GM18520 (cell line): ENCODE data around the gene ADSS1.
"Not testable (repeated sequence)": the region's sequence is repeated elsewhere in the genome, so short reads cannot be mapped to it uniquely, and the experiment has no call there.

Experiments
- ATAC-seq: cut with Tn5 transposase; IDR thresholded peaks from one replicate; pipeline ENCODE4 v1.9.1; 2021; ENCODE audit not compliant: unreplicated experiment

ADSS1 gene

DNA sequence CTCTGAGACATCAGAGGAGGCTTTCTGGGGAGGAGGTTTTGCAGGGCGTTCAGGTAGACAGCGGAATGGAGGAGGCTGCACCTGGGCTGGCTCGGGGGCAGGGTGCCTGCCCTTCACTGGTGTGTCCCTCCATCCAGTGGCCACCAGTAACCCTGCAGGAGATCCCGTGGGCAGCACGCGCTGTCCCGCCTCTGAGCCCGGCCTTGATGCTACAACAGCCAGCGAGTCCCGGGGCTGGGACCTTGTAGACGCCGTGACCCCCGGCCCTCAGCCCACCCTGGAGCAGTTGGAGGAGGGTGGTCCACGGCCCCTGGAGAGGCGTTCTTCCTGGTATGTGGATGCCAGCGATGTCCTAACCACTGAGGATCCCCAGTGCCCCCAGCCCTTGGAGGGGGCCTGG is 10.0 kb upstream of the ADSS1 start:
- no peak for ATAC-seq

DNA sequence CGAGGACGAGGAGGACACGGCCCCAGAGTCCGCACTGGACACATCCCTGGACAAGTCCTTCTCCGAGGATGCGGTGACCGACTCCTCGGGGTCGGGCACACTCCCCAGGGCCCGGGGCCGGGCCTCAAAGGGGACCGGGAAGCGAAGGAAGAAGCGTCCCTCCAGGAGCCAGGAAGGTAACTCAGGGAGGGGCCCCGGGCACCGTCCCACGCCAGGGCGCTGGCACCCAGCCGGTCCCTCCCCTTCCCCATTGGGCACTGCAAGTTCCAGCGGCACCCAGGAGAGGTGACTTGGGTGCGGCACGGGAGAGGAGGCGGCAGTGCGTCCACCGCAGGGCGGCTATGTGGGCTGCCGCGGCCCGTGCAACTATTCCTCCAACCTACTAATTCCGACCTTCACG is 9.3 kb upstream of the ADSS1 start:
- no peak for ATAC-seq

DNA sequence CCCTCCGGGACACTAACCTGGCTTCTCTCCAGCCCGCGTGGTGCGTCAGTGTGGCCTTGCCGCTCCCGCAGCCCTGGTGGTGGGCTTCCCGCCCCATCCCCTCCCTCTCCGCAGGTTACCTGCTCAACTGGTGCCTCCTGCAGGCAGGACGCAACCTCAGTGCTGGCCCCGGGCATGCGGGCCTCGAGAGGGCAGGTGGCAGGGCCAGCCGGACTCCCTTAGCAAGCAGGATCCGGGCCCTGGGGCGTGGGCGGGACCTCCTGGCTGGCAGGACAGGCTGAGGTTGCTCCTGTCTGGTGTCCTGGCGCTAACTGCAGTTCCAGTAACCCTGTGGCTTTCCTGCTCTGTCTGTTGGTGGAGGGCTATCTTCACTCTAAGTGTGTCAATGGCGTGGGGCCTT is 8.6 kb upstream of the ADSS1 start:
- ATAC-seq = no peak

DNA sequence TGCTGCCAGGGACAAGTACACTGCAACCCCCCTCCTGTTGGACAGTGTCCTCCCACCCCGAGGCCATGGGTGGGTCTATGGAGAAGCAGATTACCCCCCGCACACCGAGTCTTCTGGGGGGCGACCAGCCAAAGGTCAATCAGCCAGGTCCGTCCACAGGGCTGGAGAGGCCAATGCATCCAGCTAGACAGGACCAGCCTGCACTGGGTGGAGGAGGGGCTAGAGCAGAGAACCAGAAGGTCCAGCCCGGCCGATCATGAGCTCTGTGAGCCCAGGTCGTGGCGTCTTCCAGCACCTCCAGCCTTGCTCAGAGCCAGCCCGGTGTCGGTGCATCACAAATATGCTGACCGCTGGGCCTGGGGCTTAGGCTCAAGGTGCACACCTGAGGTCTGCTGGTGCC is 8.2 kb upstream of the ADSS1 start:
- ATAC-seq = no peak

DNA sequence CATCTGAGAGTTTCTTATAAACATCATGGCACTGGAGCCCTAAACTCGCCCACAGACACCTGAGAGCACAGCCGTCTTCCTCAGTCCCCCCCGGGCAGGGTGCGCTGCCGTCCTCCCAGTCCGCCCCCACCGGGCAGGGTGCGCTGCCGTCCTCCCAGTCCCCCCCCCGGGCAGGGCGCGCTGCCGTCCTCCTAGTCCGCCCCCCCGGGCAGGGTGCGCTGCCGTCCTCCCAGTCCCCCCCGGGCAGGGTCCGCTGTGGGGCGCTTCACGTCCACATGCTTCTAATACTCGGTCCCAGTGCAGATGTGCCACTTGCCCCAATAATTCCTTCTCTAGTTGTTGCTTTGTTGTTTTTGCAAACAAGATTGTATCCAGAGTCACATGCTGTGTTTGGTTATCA is 6.9 kb upstream of the ADSS1 start:
- ATAC-seq = no peak

DNA sequence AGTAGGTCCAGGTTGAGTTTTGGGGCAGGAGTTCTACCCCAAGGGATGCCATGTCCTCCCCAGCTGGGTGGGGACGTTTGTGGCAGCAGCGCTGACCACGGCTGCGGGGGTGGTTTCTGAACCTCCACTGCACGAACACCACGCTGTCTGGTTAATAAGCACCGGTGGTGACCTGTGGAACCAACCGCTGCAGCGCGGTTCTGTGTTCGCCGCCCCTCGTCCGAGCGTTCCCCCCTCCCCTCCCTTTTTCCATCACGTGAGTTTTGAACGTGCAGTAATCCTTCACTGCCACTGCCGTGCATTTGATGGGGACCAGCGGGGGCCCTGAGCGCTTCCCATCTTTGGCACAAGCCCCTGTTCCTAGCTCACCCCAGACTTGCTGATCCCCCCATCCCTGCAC is 6.4 kb upstream of the ADSS1 start:
- ATAC-seq = no peak

DNA sequence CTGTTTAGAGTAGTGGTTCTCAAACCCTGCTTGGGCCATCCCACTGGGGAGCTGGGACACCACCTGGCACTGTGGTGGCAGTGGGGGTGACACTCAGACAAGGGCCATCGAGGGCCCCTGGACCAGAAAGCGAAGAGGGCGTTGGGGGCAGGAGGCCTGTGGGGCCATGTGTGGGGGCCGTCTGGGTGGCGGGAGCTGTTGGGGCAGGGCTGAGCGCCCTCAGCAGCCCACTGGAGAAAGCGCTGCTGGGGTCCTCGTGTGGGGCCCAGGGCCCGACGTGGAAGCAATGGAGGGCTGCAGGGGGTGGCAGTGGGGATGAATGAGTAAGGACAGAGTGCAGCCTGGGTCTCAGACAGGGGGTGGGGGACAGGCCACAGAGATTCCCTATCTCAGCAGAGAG is 5.9 kb upstream of the ADSS1 start:
- no peak for ATAC-seq

DNA sequence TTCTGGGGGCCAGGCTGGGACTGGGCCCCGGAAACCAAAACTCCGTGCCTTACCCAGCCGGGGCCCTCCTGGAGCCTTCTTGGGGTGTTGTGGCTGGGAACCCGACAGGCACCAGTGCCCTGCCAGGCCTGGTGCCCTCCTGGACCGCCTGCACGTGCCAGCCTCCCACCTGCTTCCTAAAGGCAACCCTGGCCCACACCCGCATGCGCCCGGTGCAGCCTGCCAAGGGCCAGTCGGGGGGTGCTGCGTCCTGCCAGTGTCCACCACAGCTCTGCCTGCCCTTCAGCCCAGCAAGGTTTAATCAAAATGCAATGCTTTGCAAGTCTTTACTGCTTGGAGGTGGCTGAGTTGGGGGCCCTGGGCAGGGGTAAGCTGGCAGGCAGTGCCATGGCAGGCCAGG is 5.2 kb upstream of the ADSS1 start:
- ATAC-seq = no peak

DNA sequence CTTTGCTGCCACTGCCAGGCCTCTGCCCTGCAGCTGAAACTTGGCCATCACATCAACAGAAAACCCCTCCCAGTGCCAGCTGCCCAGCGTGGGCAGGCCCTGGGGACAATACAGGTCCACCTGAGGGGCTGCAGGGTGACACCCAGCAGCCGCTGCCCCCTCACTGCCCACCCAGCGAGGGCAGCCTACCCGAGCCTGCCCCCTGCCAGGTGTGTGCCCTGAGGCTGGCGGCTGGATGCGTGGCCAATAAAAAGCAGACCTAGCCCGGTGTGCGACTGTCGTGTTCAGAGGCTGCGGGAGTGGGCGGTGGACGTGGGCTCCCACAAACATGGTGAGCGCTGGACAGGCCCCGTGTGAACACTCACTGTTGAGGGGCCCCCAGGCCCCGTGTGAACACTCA is 4.7 kb upstream of the ADSS1 start:
- no peak for ATAC-seq

DNA sequence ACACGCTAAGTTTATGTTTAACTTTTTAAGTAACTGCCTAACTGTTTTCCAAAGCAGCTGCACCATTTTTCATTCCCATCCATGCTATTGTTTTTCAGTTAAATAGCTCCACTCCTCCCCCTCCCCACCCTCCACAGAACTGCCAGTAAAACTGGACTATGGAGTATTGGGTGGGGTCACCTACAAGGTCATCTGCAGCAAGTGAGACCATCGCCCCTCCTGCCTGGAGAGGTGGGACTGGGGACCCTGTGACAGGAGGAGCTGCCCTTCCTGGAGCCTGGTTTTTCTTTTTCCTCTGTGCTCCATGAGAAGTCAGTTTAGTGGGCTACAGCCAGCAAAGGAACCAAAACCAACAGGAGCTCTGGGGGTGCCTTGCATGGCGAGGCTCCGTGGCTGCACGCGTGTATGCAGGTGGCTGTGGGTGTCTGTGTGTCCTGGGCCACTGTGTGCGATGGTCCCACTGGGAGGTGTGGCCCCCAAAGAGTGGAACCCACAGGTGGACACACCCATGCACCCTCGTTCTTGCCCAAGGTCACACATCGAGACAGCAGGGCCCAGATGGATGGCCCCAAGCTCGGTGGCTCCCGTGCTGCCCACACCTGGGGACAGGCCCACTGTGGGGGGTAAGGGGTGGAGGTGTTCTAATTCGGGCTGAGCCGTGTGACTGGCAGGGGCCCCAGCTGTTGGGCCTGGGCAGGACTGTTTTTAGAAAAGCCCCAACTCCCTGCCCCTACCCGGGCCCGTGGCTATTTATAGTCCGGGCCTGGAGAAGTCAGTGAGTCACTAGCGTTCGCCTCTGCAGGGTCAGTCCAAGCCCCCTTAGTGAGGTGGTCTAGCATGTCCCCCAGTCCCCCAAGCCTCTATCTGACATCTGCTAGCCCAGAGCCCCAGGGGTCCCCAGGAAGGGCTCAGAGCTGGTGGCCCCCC is 2.3 kb upstream of the ADSS1 start:
- no peak for ATAC-seq

DNA sequence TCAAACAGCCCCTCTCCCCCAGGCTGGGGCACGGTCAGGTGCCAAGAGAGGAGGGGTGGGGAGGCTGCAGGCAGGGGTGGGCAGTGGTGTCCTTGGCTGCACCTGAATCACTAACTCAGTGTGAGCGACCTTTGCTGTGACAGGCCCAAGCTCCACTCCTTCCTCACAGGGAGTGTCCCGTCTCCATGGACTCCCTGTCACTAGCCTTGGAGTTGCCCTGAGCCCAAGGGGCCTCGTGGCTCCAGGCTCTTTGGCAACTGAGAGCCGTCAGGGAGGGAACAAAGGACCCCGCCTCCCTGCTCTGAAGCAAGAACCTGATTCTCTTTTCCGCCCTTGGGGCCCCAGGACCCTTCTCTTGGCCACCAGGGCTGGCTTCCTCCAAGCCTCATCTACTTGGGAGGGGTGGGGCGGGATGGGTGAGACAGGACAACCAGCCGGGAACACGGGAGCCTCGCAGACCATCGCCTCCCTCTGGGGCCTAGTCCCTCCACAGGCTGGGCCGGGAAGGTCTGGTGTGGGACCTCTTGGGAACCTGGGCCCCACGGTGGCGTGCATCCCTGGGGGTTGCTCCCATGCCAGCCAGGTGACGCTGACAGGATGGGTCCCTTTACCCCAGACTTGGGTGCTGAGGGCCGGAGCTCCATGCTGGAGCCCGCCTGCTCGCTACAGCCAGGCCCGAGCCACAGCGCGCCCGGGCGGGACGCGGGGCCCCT is 935 bp upstream of the ADSS1 start:
- ATAC-seq = no peak

DNA sequence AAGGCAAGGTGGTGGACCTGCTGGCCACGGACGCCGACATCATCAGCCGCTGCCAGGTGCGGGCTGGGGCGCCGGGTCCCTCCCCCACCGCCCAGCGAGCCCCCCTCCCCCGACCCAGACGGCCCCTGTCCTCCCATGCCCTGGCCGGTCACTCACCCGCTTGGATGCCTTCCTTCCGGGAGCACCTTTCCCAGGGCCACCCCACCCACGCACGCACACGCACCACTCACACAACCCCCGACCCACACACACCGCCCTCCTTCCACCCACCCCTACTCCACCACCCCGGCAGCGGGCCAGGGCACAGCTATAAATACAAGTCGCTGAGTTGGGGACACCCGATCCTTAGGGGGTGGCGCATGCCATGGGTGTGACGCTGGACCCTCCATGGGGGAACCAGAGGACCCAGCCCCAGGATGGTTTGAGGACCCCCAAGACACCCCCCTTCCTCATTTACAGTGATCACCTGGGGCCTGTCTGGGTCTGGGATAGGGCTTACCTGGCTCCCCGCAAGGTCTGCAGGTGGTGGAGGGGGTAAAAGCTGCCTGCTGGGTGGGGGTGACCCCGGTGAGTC is 465 bp downstream of the ADSS1 start:
- no peak for ATAC-seq

DNA sequence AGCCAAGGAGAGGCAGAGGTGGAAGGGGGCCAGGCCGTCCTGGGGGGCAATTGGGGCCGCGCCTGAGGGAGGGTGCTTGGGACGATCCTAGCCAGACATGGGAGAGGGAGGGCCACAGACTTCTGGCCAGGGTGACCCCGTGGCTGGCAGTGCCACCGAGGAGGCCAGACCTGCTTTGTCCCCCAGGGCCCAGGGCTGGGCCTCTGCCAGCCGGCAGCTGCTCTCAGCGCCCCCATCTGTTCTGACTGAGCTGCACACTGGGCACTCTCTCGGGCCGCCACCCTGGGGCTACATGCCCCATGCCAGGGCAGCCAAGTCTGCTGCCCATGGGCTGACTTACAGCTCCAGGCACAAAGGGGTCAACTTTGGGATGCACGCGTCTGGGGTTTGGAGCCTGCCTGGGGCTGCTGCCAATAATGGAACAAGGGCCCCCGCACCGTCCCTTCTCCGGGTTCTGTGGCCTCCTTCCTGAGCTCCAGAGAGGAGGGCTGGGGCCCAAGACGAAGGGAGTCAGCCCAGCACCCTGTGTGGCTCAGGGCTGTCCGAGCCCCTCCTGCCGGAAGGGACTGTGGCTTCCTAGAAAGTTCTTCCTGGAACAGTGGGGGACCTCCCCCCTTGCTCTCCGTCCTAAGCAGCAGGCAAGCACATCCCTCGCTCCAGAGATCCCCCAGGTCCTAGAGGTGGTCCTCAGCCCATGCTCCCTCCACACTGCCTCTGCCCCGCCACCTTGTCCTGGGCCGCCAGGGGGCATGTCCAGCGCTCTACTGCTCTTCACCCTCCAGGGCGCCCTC is 1.1 kb downstream of the ADSS1 start:
- no peak for ATAC-seq

DNA sequence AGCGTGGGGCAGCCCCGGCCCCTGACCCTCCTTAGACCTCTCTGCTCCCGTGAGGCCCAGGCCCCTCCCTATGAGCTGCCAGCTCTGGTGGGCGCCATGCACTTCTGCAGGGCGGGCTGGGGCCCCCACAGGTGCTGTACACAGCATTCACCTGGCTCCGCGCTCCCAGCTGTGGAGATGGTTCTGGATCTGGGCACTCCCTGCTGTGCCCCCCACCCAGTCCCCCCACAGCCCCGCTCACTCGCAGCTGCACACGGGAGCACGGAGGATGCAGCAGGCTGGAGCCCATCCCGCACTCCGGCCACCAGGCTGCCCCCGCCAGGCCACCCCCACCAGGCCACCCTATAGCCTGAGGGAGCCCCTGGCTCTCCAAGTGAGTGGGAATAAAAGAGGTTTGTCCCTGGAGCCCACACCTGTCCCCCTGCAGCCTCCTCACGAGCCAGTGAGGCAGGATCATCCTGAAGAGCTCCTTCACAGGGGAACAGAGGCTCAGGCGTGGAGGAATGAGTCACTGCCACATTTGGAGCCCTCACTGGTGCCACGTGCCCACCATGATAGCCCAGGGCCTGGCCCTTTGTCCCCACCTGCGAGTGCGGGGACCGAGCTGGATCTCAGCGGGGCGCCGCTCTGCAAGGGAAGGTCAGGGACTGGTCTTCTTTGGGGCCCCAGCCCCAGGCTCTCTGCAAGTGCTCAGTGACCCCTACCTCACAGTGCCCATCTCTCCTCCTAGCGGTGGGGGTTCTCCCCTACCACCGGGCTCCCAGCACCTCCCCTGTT is 1.9 kb downstream of the ADSS1 start:
- ATAC-seq = no peak

DNA sequence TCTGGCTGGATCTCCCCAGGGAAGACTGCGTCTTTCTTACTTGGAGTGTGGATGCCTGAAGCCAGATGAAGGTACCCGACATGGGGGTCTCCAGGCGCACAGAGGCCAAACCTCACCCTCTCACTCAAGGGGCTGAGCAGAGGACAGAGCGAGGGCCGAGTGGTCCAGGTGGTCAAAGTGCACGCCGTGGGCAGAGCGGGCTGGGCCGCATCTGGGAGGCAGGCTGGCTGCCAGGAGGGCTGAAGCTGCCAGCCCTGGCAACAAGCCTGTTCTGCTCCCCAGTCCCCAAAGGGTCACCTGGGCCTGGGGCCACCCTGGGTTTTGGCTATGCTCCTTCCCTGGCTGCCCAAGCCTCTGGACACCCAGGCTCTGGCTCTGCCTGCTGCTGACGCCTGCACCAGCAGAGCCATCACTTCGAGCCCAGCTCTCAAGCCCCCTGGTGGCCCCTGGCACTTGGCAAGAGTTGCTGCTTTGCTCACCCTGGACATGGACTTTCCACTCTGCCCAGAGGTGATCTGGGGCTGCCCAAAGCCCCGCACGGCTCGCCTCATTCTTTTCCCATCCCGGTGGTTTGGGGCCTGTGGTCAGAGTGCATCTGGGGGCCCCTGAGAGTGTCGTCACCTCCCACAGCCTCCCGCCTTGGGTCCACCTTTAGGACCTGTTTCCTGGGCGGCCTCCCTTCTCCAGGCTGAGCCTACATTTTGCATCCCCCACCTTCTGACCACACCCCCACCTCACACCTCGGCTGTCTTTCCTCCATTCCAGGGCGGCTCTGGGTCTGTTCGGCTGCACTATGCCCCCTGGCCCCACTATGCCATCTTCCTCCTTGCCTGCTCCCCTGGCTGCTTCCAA is 2.8 kb downstream of the ADSS1 start:
- ATAC-seq = no peak

DNA sequence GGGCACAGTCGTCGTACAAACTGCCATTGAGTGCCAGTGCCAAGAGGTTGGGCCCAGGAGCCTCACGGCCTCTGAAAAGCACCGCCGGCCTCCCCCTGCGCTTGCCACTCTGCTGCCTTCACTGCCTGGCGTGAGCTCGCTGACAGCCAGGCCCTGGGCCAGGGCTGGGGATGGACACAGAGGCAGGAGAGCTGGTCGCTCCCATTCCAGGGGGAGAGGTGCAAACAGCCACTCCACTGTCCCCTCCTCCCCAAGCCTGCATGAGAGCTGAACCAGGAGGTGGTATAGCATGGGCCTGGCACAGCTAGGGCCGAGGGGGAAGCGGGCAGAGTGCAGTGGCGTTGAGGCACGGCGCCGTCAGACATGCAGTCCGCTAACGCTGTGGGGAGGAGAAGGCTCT is 4.6 kb downstream of the ADSS1 start:
- ATAC-seq = no peak

DNA sequence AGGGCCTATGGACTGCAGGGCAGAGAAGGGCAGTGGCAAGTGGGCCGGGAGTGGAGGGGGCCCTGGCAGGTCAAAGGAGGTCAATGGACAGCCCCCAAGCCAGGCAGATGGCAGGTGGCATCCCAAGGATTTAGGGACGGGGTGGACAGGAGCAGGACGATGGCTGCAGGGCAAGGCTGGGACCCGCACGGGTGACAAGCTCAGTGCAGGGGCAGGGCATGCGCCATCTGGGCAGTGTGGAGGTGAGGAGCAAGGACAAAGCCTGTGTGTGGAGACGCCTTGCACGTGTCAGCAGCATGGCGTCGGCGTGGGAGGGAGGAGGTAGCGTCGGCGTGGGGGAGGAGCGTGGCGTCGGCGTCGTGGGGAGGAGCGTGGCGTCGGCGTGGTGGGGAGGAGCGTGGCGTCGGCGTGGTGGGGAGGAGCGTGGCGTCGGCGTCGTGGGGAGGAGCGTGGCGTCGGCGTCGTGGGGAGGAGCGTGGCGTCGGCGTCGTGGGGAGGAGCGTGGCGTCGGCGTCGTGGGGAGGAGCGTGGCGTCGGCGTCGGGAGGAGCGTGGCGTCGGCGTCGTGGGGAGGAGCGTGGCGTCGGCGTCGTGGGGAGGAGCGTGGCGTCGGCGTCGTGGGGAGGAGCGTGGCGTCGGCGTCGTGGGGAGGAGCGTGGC is 5.3 kb downstream of the ADSS1 start:
- ATAC-seq = not testable (repeated sequence)

DNA sequence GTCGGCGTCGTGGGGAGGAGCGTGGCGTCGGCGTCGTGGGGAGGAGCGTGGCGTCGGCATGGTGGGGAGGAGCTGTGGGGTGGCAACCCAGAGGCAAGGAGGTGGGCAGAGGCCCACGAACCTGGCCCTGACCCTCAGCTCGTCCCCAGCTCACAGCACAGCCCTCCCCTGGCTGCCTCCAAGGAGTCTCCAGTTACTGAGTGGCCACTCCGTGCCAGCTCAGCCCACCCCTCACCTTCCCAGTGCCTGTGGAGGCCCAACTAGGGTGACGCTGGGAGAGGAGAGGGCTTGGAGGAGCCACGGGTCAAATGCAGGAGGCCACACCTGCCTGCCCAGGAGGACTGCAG is 5.8 kb downstream of the ADSS1 start:
- no peak for ATAC-seq

DNA sequence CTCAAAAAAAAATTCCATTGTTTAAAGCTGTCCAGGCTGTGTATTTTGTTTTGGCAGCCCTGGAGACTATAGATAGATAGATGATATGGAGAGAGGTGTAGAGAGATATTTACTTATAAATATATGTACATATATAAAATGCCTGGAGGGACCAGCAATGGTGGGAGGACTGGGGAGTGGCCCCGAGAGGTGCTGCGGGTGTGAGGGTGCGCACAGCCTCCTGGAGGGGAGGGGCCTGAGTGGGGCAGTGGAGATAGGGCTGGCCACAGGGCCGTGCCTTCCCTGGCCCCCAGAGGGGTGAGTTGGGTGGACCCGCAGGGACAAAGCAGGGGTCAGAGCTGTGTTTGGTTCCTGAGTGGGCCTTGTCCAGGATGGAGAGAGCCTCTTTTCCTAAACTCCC is 6.5 kb downstream of the ADSS1 start:
- no peak for ATAC-seq
